ENCODE data around the gene TUFT1. TPM values are rescaled to one million over a fixed set of nuclear protein-coding genes. Genes with fewer than 3 reads are reported as not detected.
A peak's percentile ranks its signal among the peaks of the same experiment; 100 is the strongest.

Gene TUFT1
- total RNA-seq, 1 experiment from 2014 or later = 7.9 TPM

DNA sequence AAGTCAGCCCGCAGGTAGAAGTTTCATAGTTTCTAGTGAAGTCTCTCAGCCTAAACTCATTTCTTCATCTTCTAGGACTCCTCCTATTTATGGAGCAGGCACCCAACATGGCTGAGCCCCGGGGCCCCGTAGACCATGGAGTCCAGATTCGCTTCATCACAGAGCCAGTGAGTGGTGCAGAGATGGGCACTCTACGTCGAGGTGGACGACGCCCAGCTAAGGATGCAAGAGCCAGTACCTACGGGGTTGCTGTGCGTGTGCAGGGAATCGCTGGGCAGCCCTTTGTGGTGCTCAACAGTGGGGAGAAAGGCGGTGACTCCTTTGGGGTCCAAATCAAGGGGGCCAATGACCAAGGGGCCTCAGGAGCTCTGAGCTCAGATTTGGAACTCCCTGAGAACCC is 21.7 kb upstream of the TUFT1 start:
- ChIA-PET POLR2A (no interaction called here), CTCF (no interaction called here)
- Mint-ChIP-seq H3K27me3 (ENCODE audit: low read depth) (no peaks in the 10 kb centered on the region), H3K4me3 (no peak overlapping the region), H3K9me3 (no peaks in the 10 kb centered on the region), H3K27ac (peak overlapping the region; percentile 57; the same call in 1 of the 2 replicates), H3K4me1 (peaks cover 34% of the 10 kb centered on the region), H3K36me3 (peaks cover 34% of the 10 kb centered on the region)
- no peak for DNase-seq (ENCODE audit: low spot score)
- ATAC-seq = no peak
- TF ChIP-seq ZNF532 (CRISPR knock-in tag; IDR thresholded peaks at IDR 0.05; ENCODE audit: borderline replicate concordance) (no peak), ZBTB43 (CRISPR knock-in tag; IDR thresholded peaks at IDR 0.05) (no peak), PRDM15 (CRISPR knock-in tag; IDR thresholded peaks at IDR 0.05) (no peak), FOXJ3 (CRISPR knock-in tag; IDR thresholded peaks at IDR 0.05; ENCODE audit: borderline replicate concordance) (no peak), TEAD4 (CRISPR knock-in tag; IDR thresholded peaks at IDR 0.05) (no peak), CREM (CRISPR knock-in tag; IDR thresholded peaks at IDR 0.05) (no peak), MXD4 (CRISPR knock-in tag; IDR thresholded peaks at IDR 0.05; ENCODE audit: borderline replicate concordance) (no peak), NFATC4 (CRISPR knock-in tag; IDR thresholded peaks at IDR 0.05) (no peak), ATF6 (CRISPR knock-in tag; IDR thresholded peaks at IDR 0.05) (no peak), ZNF219 (CRISPR knock-in tag; IDR thresholded peaks at IDR 0.05; ENCODE audit: borderline replicate concordance) (no peak), FOXP1 (CRISPR knock-in tag; IDR thresholded peaks at IDR 0.05; ENCODE audit: borderline replicate concordance) (no peak), RELA (CRISPR knock-in tag; IDR thresholded peaks at IDR 0.05; ENCODE audit: borderline replicate concordance) (no peak), ZNF423 (CRISPR knock-in tag; IDR thresholded peaks at IDR 0.05) (no peak)
- TF ChIP-seq, protein P1, sequence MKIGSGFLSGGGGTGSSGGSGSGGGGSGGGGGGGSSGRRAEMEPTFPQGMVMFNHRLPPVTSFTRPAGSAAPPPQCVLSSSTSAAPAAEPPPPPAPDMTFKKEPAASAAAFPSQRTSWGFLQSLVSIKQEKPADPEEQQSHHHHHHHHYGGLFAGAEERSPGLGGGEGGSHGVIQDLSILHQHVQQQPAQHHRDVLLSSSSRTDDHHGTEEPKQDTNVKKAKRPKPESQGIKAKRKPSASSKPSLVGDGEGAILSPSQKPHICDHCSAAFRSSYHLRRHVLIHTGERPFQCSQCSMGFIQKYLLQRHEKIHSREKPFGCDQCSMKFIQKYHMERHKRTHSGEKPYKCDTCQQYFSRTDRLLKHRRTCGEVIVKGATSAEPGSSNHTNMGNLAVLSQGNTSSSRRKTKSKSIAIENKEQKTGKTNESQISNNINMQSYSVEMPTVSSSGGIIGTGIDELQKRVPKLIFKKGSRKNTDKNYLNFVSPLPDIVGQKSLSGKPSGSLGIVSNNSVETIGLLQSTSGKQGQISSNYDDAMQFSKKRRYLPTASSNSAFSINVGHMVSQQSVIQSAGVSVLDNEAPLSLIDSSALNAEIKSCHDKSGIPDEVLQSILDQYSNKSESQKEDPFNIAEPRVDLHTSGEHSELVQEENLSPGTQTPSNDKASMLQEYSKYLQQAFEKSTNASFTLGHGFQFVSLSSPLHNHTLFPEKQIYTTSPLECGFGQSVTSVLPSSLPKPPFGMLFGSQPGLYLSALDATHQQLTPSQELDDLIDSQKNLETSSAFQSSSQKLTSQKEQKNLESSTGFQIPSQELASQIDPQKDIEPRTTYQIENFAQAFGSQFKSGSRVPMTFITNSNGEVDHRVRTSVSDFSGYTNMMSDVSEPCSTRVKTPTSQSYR (CRISPR knock-in tag; IDR thresholded peaks at IDR 0.05) = no peak
- TF ChIP-seq, protein P2, sequence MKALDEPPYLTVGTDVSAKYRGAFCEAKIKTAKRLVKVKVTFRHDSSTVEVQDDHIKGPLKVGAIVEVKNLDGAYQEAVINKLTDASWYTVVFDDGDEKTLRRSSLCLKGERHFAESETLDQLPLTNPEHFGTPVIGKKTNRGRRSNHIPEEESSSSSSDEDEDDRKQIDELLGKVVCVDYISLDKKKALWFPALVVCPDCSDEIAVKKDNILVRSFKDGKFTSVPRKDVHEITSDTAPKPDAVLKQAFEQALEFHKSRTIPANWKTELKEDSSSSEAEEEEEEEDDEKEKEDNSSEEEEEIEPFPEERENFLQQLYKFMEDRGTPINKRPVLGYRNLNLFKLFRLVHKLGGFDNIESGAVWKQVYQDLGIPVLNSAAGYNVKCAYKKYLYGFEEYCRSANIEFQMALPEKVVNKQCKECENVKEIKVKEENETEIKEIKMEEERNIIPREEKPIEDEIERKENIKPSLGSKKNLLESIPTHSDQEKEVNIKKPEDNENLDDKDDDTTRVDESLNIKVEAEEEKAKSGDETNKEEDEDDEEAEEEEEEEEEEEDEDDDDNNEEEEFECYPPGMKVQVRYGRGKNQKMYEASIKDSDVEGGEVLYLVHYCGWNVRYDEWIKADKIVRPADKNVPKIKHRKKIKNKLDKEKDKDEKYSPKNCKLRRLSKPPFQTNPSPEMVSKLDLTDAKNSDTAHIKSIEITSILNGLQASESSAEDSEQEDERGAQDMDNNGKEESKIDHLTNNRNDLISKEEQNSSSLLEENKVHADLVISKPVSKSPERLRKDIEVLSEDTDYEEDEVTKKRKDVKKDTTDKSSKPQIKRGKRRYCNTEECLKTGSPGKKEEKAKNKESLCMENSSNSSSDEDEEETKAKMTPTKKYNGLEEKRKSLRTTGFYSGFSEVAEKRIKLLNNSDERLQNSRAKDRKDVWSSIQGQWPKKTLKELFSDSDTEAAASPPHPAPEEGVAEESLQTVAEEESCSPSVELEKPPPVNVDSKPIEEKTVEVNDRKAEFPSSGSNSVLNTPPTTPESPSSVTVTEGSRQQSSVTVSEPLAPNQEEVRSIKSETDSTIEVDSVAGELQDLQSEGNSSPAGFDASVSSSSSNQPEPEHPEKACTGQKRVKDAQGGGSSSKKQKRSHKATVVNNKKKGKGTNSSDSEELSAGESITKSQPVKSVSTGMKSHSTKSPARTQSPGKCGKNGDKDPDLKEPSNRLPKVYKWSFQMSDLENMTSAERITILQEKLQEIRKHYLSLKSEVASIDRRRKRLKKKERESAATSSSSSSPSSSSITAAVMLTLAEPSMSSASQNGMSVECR (CRISPR knock-in tag; IDR thresholded peaks at IDR 0.05; ENCODE audit: borderline replicate concordance) = no peak
- TF ChIP-seq, protein P3, sequence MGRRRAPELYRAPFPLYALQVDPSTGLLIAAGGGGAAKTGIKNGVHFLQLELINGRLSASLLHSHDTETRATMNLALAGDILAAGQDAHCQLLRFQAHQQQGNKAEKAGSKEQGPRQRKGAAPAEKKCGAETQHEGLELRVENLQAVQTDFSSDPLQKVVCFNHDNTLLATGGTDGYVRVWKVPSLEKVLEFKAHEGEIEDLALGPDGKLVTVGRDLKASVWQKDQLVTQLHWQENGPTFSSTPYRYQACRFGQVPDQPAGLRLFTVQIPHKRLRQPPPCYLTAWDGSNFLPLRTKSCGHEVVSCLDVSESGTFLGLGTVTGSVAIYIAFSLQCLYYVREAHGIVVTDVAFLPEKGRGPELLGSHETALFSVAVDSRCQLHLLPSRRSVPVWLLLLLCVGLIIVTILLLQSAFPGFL (CRISPR knock-in tag; IDR thresholded peaks at IDR 0.05; ENCODE audit: borderline replicate concordance) = no peak
- TF ChIP-seq, protein P4, sequence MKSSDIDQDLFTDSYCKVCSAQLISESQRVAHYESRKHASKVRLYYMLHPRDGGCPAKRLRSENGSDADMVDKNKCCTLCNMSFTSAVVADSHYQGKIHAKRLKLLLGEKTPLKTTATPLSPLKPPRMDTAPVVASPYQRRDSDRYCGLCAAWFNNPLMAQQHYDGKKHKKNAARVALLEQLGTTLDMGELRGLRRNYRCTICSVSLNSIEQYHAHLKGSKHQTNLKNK (CRISPR knock-in tag; IDR thresholded peaks at IDR 0.05) = no peak

All from WTC11 (cell line).